Esophagus muscularis mucosa (tissue), 4 donors: ENCODE measurements around the gene PTGFRN. TPM values are rescaled to one million over a fixed set of nuclear protein-coding genes. Genes with fewer than 3 reads are reported as not detected.
"Not testable (repeated sequence)": the region's sequence is repeated elsewhere in the genome, so short reads cannot be mapped to it uniquely, and the experiment has no call there.

ENCODE experiments used
- DNase-seq: peaks from one replicate; pipeline ENCODE4 v3.0.0-alpha.2; 2017; ENCODE audit errors: extremely low spot score
- H3K27ac ChIP-seq, 4 donors: fragments of 200-600 bp; sonication (generic); replicated peaks in 1 of 4; 1 replicate in 3 of 4; 2 replicates in 1 of 4; pipeline ENCODE4 v1.5.1; 2016 to 2019; ENCODE audit warnings: mild to moderate bottlenecking in 1 of 4
- H3K27me3 ChIP-seq, 4 donors: fragments of 200-600 bp; sonication (generic); one replicate each; pipeline versions ENCODE4 v1.5.1 to v1.6.0; 2016 to 2019
- H3K36me3 ChIP-seq, 4 donors: fragments of 200-600 bp; sonication (generic); one replicate each; pipeline ENCODE4 v1.5.1; 2016 to 2019
- H3K4me1 ChIP-seq, 4 donors: fragments of 200-600 bp; sonication (generic); one replicate each; pipeline ENCODE4 v1.5.1; 2016 to 2019
- H3K4me3 ChIP-seq, 4 donors: fragments of 200-600 bp; sonication (generic); 1 replicate in 2 of 4; 2 replicates in 2 of 4; pipeline ENCODE4 v1.5.1; 2016 to 2019; ENCODE audit warnings: mild to moderate bottlenecking in 4 of 4, moderate library complexity in 1 of 4
- H3K9me3 ChIP-seq, 4 donors: fragments of 200-600 bp; sonication (generic); 1 replicate in 3 of 4; 2 replicates in 1 of 4; pipeline ENCODE4 v1.5.1; 2016 to 2019
- EP300 ChIP-seq: sonication (generic); formaldehyde crosslinking; IDR thresholded peaks from one replicate; pipeline ENCODE4 v1.6.1; 2017; ENCODE audit warnings: antibody characterized with exemption
- POLR2A ChIP-seq: fragments of 450-650 bp; IDR thresholded peaks from one replicate; pipeline ENCODE4 v1.6.1; 2017; ENCODE audit warnings: antibody characterized with exemption, moderate library complexity, mild to moderate bottlenecking, low read depth
- POLR2AphosphoS5 ChIP-seq, 2 donors: sonication (generic); formaldehyde crosslinking; IDR thresholded peaks; one replicate each; pipeline ENCODE4 v1.6.1; 2017; ENCODE audit warnings: antibody characterized with exemption in 2 of 2
- WGBS: methylation state at CpG from one replicate; pipeline ENCODE4 v1.1.5; 2018; 5-methylcytosine and 5-hydroxymethylcytosine counted together
- intact Hi-C: fragments of 100-400 bp; cut with DNase I; formaldehyde crosslinking; loops from one replicate; pipeline ENCODE4 v1.15.1; 2023
- total RNA-seq, 4 donors: library from RNA; depleted of rRNA; stranded (reverse); fragments of >200 nt; gene quantifications; one replicate each; pipeline versions ENCODE4 v1.1.0 to v1.2.1, GENCODE V29; 2016
- TF ChIP-seq, protein P1 (sequence below), 3 experiments: fragments of 200-600 bp in 2 of 3; fragments of 450-650 bp in 1 of 3; sonication (generic) in 2 of 3; IDR thresholded peaks; one replicate each; pipeline ENCODE4 v1.5.1; 2017 to 2019; ENCODE audit warnings: antibody characterized with exemption in 3 of 3, mild to moderate bottlenecking in 2 of 3, moderate library complexity in 1 of 3

The PTGFRN gene
- total RNA-seq, 4 donors from 2014 or later: 69.1 to 150 (median 106) TPM

DNA sequence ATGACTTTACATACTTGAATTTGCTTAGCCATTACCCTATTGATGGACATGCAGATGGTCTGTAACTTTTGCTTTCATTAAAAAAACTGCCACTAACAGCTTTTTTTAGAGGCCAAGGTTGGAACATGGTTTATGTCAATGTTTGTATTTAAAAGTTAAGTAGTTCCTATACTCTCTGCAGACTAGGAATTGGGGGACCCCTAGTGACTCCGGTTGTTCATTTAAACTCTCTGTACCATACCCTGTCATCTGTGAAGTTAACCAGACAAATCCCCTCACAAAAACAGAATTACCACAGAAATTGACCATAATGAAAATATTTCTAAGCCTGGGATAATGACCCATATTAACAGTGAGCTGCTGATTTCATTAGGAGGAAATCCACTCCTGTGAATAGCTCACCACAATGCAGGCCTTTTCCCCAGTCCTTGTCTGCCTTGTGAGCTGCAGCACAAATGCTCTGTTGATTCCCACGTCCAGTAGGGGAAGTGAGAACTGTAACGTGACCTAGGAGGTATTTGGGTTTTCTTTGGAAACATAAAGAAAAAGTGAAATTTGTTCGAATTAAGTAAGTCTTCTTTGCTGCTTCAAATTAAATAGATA lies 61.6 kb downstream of the PTGFRN start:
- peaks cover 26 to 34% (median 30%) of the 10 kb centered on the region in 4 donors for H3K4me1 ChIP-seq
- DNase-seq: peak; percentile 10
- TF ChIP-seq POLR2AphosphoS5 (IDR thresholded peaks at IDR 0.05) (no peak), POLR2A (no peak), EP300 (no peak)
- TF ChIP-seq, protein P1, sequence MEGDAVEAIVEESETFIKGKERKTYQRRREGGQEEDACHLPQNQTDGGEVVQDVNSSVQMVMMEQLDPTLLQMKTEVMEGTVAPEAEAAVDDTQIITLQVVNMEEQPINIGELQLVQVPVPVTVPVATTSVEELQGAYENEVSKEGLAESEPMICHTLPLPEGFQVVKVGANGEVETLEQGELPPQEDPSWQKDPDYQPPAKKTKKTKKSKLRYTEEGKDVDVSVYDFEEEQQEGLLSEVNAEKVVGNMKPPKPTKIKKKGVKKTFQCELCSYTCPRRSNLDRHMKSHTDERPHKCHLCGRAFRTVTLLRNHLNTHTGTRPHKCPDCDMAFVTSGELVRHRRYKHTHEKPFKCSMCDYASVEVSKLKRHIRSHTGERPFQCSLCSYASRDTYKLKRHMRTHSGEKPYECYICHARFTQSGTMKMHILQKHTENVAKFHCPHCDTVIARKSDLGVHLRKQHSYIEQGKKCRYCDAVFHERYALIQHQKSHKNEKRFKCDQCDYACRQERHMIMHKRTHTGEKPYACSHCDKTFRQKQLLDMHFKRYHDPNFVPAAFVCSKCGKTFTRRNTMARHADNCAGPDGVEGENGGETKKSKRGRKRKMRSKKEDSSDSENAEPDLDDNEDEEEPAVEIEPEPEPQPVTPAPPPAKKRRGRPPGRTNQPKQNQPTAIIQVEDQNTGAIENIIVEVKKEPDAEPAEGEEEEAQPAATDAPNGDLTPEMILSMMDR (IDR thresholded peaks at IDR 0.05): no peak
- no peaks in the 10 kb centered on the region for H3K27me3 ChIP-seq
- intact Hi-C loops: no loop called here
- no peaks in the 10 kb centered on the region for H3K9me3 ChIP-seq
- 50% methylated on average over 4 of the region's 4 CpGs for WGBS
- peak overlapping the region; percentile 58 to 75 (median 68) for H3K27ac ChIP-seq
- peaks cover 0 to 31% (median 25%) of the 10 kb centered on the region in 4 donors for H3K36me3 ChIP-seq
- no peak overlapping the region for H3K4me3 ChIP-seq

DNA sequence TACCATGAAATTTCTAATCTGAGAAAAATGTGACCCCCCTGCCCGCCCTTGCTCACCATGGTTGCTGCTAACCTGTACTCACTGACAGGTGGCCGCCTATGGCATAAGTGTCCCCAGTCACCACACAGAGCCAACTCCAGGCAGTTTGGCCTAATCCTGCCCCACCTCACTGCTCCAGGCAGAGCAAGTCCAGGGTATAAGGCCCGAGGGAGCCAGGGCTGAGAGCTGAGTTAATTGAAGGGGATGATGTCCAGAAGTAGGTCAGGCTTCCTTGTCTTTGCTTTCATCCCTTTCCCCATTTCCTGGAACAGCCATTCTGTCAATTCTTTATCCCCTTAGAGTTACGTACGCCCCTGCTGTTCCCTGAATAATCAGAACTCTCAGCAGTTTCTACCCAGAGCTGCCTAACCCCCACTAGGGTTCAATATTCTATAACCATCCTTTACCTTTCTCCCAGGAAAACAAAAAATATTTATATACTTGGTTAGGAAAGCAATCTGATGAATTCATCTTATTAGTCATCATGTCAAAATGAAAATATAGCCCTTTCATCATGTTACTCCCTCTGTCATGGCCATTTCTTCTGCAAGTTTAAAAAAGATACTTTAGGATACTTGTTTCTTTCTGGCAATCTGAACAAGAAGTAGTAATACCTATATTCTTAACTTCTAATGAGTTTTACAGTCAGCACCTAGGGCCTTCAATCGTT lies 62.4 kb downstream of the PTGFRN start:
- WGBS: 68% methylated on average over 6 of the region's 6 CpGs

DNA sequence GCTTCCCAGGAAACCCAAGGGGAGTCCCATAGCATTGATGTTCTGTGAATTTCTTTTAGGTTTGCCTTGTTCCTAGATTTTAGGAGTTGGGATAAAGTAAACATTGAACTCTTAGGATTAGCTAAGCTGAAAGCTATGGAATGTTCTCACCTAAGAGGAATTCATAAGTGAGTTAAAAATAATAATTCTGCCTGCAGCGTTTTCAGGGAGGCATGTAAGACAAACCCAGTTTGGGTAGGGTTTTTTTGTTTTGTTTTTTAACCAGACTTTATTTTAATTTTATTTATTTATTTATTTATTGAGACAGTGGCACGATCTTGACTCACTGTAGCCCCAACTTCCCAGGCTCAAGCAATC lies 62.9 kb downstream of the PTGFRN start:
- DNase-seq: no peak
- TF ChIP-seq POLR2A (no peak), EP300 (no peak), POLR2AphosphoS5 (IDR thresholded peaks at IDR 0.05) (no peak)
- TF ChIP-seq, protein P1 (IDR thresholded peaks at IDR 0.05): no peak
- peaks cover 0 to 18% (median 16%) of the 10 kb centered on the region in 4 donors for H3K36me3 ChIP-seq
- H3K27me3 ChIP-seq: no peaks in the 10 kb centered on the region
- intact Hi-C loops: no loop called here
- H3K4me1 ChIP-seq: peaks cover 26 to 34% (median 30%) of the 10 kb centered on the region in 4 donors
- 54% methylated on average over 2 of the region's 2 CpGs for WGBS
- peak overlapping the region; percentile 58 to 75 (median 68) for H3K27ac ChIP-seq
- no peaks in the 10 kb centered on the region for H3K9me3 ChIP-seq
- H3K4me3 ChIP-seq: no peak overlapping the region

More for the DNA sequence above, 62.4 kb downstream of the PTGFRN start:
- H3K27ac ChIP-seq: peak overlapping the region; percentile 58 to 75 (median 68)
- intact Hi-C loops: no loop called here
- peaks cover 26 to 34% (median 30%) of the 10 kb centered on the region in 4 donors for H3K4me1 ChIP-seq
- H3K9me3 ChIP-seq: no peaks in the 10 kb centered on the region
- peaks cover 0 to 23% (median 21%) of the 10 kb centered on the region in 4 donors for H3K36me3 ChIP-seq
- DNase-seq: peak; percentile 72
- no peak for TF ChIP-seq EP300
- no peak for TF ChIP-seq POLR2AphosphoS5 (IDR thresholded peaks at IDR 0.05)
- no peak for TF ChIP-seq POLR2A
- TF ChIP-seq, protein P1 (IDR thresholded peaks at IDR 0.05): no peak
- no peaks in the 10 kb centered on the region for H3K27me3 ChIP-seq
- no peak overlapping the region for H3K4me3 ChIP-seq

DNA sequence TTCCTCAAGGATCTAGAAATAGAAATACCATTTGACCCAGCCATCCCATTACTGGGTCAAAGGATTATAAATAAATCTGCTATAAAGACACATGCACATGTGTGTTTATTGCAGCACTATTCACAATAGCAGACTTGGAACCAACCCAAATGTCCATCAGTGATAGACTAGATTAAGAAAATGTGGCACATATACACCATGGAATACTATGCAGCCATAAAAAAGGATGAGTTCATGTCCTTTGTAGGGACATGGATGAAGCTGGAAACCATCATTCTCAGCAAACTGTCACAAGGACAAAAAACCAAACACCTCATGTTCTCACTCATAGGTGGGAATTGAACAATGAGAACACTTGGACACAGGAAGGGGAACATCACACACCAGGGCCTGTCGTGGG lies 70.6 kb downstream of the PTGFRN start:
- not testable (repeated sequence) for H3K9me3 ChIP-seq, H3K27ac ChIP-seq, H3K36me3 ChIP-seq, H3K4me3 ChIP-seq, DNase-seq, H3K27me3 ChIP-seq
- intact Hi-C loops: loop anchor here (10.0 kb wide), 1 partner anchor 66 kb away; no protein-coding TSS in a partner anchor
- peaks cover 18 to 37% (median 30%) of the 10 kb centered on the region in 4 donors for H3K4me1 ChIP-seq
- 94% methylated on average over 1 of the region's 1 CpG for WGBS

DNA sequence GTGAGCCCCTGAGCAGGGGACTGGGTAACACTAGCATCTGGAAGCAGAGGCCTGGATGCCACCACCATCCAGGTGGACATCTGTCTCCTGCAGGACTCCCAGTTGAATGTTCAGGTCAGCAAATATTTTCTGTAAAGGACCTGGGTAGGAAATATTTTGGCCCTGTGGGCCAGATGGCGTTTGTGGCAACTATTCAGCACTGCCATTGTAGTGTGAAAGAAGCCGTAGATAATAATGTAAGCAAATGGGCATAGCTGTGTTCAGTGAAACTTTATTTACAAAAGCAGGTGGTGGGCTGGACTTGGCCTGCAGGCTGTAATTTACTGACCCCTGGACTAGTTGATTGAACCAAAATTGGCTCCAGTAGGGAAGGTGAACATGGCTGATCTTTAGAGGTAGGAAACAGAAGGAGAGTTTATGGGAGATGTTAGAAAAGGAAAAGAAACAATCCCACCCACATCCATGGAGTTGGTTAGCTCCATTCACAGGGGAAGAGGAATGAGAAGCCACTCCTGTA lies 71.9 kb downstream of the PTGFRN start:
- Histone ChIP-seq H3K36me3 (peaks cover 0 to 3% (median 2%) of the 10 kb centered on the region in 4 donors), H3K9me3 (no peaks in the 10 kb centered on the region), H3K27me3 (no peaks in the 10 kb centered on the region), H3K4me3 (no peak overlapping the region), H3K27ac (peak overlapping the region in 2 of 4 donors; percentile 10 to 40), H3K4me1 (peaks cover 18 to 39% (median 32%) of the 10 kb centered on the region in 4 donors)
- 88% methylated on average over 2 of the region's 2 CpGs for WGBS
- peak; percentile 74 for DNase-seq
- intact Hi-C loops: loop anchor here (10.0 kb wide), 1 partner anchor 67 kb away; no protein-coding TSS in a partner anchor
- TF ChIP-seq POLR2A (no peak), POLR2AphosphoS5 (IDR thresholded peaks at IDR 0.05) (no peak), EP300 (no peak)
- TF ChIP-seq, protein P1 (IDR thresholded peaks at IDR 0.05): no peak
